Chondrocyte (in vitro differentiated cells): ENCODE data around the gene ADH1B. TPM values are rescaled to one million over a fixed set of nuclear protein-coding genes. Genes with fewer than 3 reads are reported as not detected.

ENCODE experiments used
- DNase-seq: peaks from one replicate; pipeline ENCODE4 v3.0.0; 2021; ENCODE audit warnings: mixed read lengths, low spot score
- H3K27ac Mint-ChIP-seq: one replicate; pipeline ENCODE4 v1.8.0; 2021; ENCODE audit warnings: mild to moderate bottlenecking, moderate library complexity, mixed read lengths; ENCODE audit not compliant: unreplicated experiment
- H3K27me3 Mint-ChIP-seq: 2 replicates; pipeline ENCODE4 v1.8.0; 2021; ENCODE audit warnings: low read depth, mixed read lengths
- H3K36me3 Mint-ChIP-seq: 2 replicates; pipeline ENCODE4 v1.8.0; 2021; ENCODE audit warnings: low read depth, mixed read lengths
- H3K4me1 Mint-ChIP-seq: 2 replicates; pipeline ENCODE4 v1.8.0; 2021; ENCODE audit warnings: low read depth, mild to moderate bottlenecking, mixed read lengths
- H3K4me3 Mint-ChIP-seq: one replicate; pipeline ENCODE4 v1.8.0; 2021; ENCODE audit warnings: mild to moderate bottlenecking, moderate library complexity, mixed read lengths; ENCODE audit not compliant: unreplicated experiment
- H3K9me3 Mint-ChIP-seq: 2 replicates; pipeline ENCODE4 v1.8.0; 2021; ENCODE audit warnings: low read depth, mixed read lengths
- CTCF ChIP-seq: fragments of 200-600 bp; sonication (generic); IDR thresholded peaks from 2 replicates; pipeline ENCODE4 v1.5.0; 2021; ENCODE audit warnings: antibody characterized with exemption, mild to moderate bottlenecking, moderate library complexity
- total RNA-seq: library from RNA; stranded (reverse); gene quantifications from 3 replicates; pipeline ENCODE4 v1.2.1, GENCODE V29; 2021

ADH1B gene
- total RNA-seq, 1 donor from 2014 or later: 1.2 TPM

GRCh38 chr4:99293357-99293756 lies 27.8 kb downstream of the ADH1B start:
- H3K4me3 Mint-ChIP-seq: no peak overlapping the region
- no peaks in the 10 kb centered on the region for H3K27me3 Mint-ChIP-seq
- no peak overlapping the region for H3K27ac Mint-ChIP-seq
- TF ChIP-seq CTCF: no peak
- no peak for DNase-seq
- no peaks in the 10 kb centered on the region for H3K4me1 Mint-ChIP-seq
- peaks cover 46% of the 10 kb centered on the region for H3K9me3 Mint-ChIP-seq
- H3K36me3 Mint-ChIP-seq: peaks cover 18% of the 10 kb centered on the region

GRCh38 chr4:99290848-99291786 lies 30.1 kb downstream of the ADH1B start, which contains the start of gene ADH1A:
TSS of gene ADH1A (minus strand) at chr4:99290985. CDS start at chr4:99290914, 71 bp downstream.
- no peak for DNase-seq
- Mint-ChIP-seq H3K4me1 (no peaks in the 10 kb centered on the region), H3K4me3 (no peak within 1 kb of the TSS), H3K36me3 (peaks cover 14% of the 10 kb centered on the region), H3K27me3 (no peaks in the 10 kb centered on the region), H3K9me3 (peaks cover 26% of the 10 kb centered on the region), H3K27ac (no peak within 1 kb of the TSS)
- no peak for TF ChIP-seq CTCF

- Mint-ChIP-seq H3K27me3 (no peaks in the 10 kb centered on the region), H3K9me3 (no peaks in the 10 kb centered on the region), H3K4me1 (peaks cover 6% of the 10 kb centered on the region), H3K4me3 (no peak overlapping the region), H3K27ac (no peak overlapping the region), H3K36me3 (no peaks in the 10 kb centered on the region)
- no peak for DNase-seq
- no peak for TF ChIP-seq CTCF
Observed at GRCh38 chr4:99285387-99285786, 35.8 kb downstream of the ADH1B start.

- peaks cover 6% of the 10 kb centered on the region for H3K4me1 Mint-ChIP-seq
- DNase-seq: no peak
- H3K27ac Mint-ChIP-seq: no peak overlapping the region
- TF ChIP-seq CTCF: no peak
- no peaks in the 10 kb centered on the region for H3K9me3 Mint-ChIP-seq
- H3K36me3 Mint-ChIP-seq: no peaks in the 10 kb centered on the region
- H3K27me3 Mint-ChIP-seq: no peaks in the 10 kb centered on the region
- H3K4me3 Mint-ChIP-seq: no peak overlapping the region
Observed at GRCh38 chr4:99282731-99283130, 38.5 kb downstream of the ADH1B start.

- peaks cover 6% of the 10 kb centered on the region for H3K4me1 Mint-ChIP-seq
- no peak overlapping the region for H3K4me3 Mint-ChIP-seq
- H3K9me3 Mint-ChIP-seq: no peaks in the 10 kb centered on the region
Observed at GRCh38 chr4:99281261-99281660, 39.9 kb downstream of the ADH1B start.

More at GRCh38 chr4:99281261-99281660, 39.9 kb downstream of the ADH1B start:
- Mint-ChIP-seq H3K27ac (no peak overlapping the region), H3K36me3 (no peaks in the 10 kb centered on the region), H3K27me3 (no peaks in the 10 kb centered on the region)
- no peak for TF ChIP-seq CTCF
- DNase-seq: no peak
